Smooth muscle cell (in vitro differentiated cells): ENCODE data around the gene PLD1. TPM values are rescaled to one million over a fixed set of nuclear protein-coding genes. Genes with fewer than 3 reads are reported as not detected.
A peak's percentile ranks its signal among the peaks of the same experiment; 100 is the strongest.

ENCODE experiments used
- DNase-seq: peaks from one replicate; lab custom pipeline; 2025; ENCODE audit not compliant: unreplicated experiment; lab: John Stamatoyannopoulos, UW
- H2AFZ ChIP-seq: fragments of 200-600 bp; sonication (generic); 2 replicates; pipeline ENCODE4 v1.6.0; 2016; ENCODE audit warnings: antibody characterized with exemption, low read depth, mild to moderate bottlenecking
- H3F3A ChIP-seq: fragments of 200-600 bp; sonication (generic); 2 replicates; pipeline ENCODE4 v1.6.0; 2017; ENCODE audit warnings: antibody characterized with exemption, low read depth
- H3K27ac ChIP-seq: fragments of 200-600 bp; sonication (generic); 2 replicates; pipeline ENCODE4 v1.5.1; 2016; ENCODE audit warnings: low read depth, mild to moderate bottlenecking
- H3K27me3 ChIP-seq: fragments of 200-600 bp; sonication (generic); 2 replicates; pipeline ENCODE4 v1.6.1; 2016; ENCODE audit warnings: low read depth, mild to moderate bottlenecking
- H3K36me3 ChIP-seq: fragments of 200-600 bp; sonication (generic); 2 replicates; pipeline ENCODE4 v1.5.1; 2016; ENCODE audit warnings: low read depth
- H3K4me1 ChIP-seq: fragments of 200-600 bp; sonication (generic); 2 replicates; pipeline ENCODE4 v1.5.1; 2016; ENCODE audit warnings: low read depth
- H3K4me2 ChIP-seq: fragments of 200-600 bp; sonication (generic); 2 replicates; pipeline ENCODE4 v1.6.0; 2016; ENCODE audit warnings: mild to moderate bottlenecking
- H3K4me3 ChIP-seq: fragments of 200-600 bp; sonication (generic); 2 replicates; pipeline ENCODE4 v1.5.1; 2016; ENCODE audit warnings: mild to moderate bottlenecking
- H3K79me2 ChIP-seq: fragments of 200-600 bp; sonication (generic); 2 replicates; pipeline ENCODE4 v1.6.0; 2016; ENCODE audit warnings: low read depth, mild to moderate bottlenecking
- H3K9ac ChIP-seq: fragments of 200-600 bp; sonication (generic); 2 replicates; pipeline ENCODE4 v1.6.0; 2016; ENCODE audit warnings: low read depth
- H3K9me3 ChIP-seq: fragments of 200-600 bp; sonication (generic); replicated peaks from 2 replicates; pipeline ENCODE4 v1.5.1; 2016; ENCODE audit warnings: low read depth
- H4K20me1 ChIP-seq: fragments of 200-600 bp; sonication (generic); 2 replicates; pipeline ENCODE4 v1.6.0; 2016; ENCODE audit warnings: low read depth
- CTCF ChIP-seq: fragments of 200-600 bp; sonication (generic); IDR thresholded peaks from 2 replicates; pipeline ENCODE4 v1.5.1; 2017; ENCODE audit warnings: borderline replicate concordance, mild to moderate bottlenecking, antibody characterized with exemption; ENCODE audit not compliant: insufficient read depth, poor library complexity, severe bottlenecking
- WGBS: methylation state at CpG from one replicate; pipeline ENCODE4 v1.1.7; 2016; ENCODE audit warnings: low lambda C conversion rate; 5-methylcytosine and 5-hydroxymethylcytosine counted together
- polyA plus RNA-seq: library from polyadenylated mRNA; unstranded; fragments of >200 nt; fragmentation: Nextera tagmentation; extraction: Ambion mirVana; gene quantifications from 2 replicates; pipeline ENCODE4 v1.2.1, GENCODE V29; 2016
- total RNA-seq: library from RNA; depleted of rRNA; stranded (reverse); fragments of >200 nt; gene quantifications from 2 replicates; pipeline ENCODE4 v1.2.3, GENCODE V29; 2014

Gene PLD1
- total and polyA plus RNA-seq, 2 experiments from 2014 or later, result 15.2 to 36.1 TPM

GRCh38 chr3:171822431-171823106 lies 12.3 kb upstream of the PLD1 start:
- Histone ChIP-seq H3F3A (peaks cover 21% of the 10 kb centered on the region), H3K4me1 (peaks cover 8% of the 10 kb centered on the region), H3K4me3 (no peak overlapping the region), H3K4me2 (no peak overlapping the region), H3K27ac (peak overlapping the region; percentile 53), H3K79me2 (no peaks in the 10 kb centered on the region), H3K27me3 (no peaks in the 10 kb centered on the region), H3K36me3 (no peaks in the 10 kb centered on the region), H4K20me1 (no peaks in the 10 kb centered on the region), H3K9me3 (no peaks in the 10 kb centered on the region), H3K9ac (no peak overlapping the region), H2AFZ (no peak overlapping the region)
- 21% methylated on average over 4 of the region's 4 CpGs for WGBS
- no peak for TF ChIP-seq CTCF
- no peak for DNase-seq

- no peak overlapping the region for H3K4me2 ChIP-seq
- no peaks in the 10 kb centered on the region for H3K79me2 ChIP-seq
- no peaks in the 10 kb centered on the region for H3K36me3 ChIP-seq
- H3K4me3 ChIP-seq, result no peak overlapping the region
- no peak for TF ChIP-seq CTCF
- no peaks in the 10 kb centered on the region for H3K27me3 ChIP-seq
- H3K27ac ChIP-seq, result peak overlapping the region; percentile 53
- no peaks in the 10 kb centered on the region for H3K9me3 ChIP-seq
- peaks cover 8% of the 10 kb centered on the region for H3K4me1 ChIP-seq
- no peaks in the 10 kb centered on the region for H4K20me1 ChIP-seq
- 25% methylated on average over 2 of the region's 2 CpGs for WGBS
- DNase-seq, result no peak
- H3K9ac ChIP-seq, result no peak overlapping the region
- H2AFZ ChIP-seq, result no peak overlapping the region
- peaks cover 21% of the 10 kb centered on the region for H3F3A ChIP-seq
Observed at GRCh38 chr3:171821778-171822358, 11.6 kb upstream of the PLD1 start.

- peak overlapping the region; percentile 53 for H3K27ac ChIP-seq
- peaks cover 27% of the 10 kb centered on the region for H3F3A ChIP-seq
- no peaks in the 10 kb centered on the region for H3K27me3 ChIP-seq
- DNase-seq, result no peak
- no peak overlapping the region for H3K4me3 ChIP-seq
- H3K36me3 ChIP-seq, result no peaks in the 10 kb centered on the region
- peak overlapping the region; percentile 3 for H3K4me2 ChIP-seq
- no peak for TF ChIP-seq CTCF
- 69% methylated on average over 3 of the region's 3 CpGs for WGBS
- H3K9ac ChIP-seq, result no peak overlapping the region
- no peaks in the 10 kb centered on the region for H3K79me2 ChIP-seq
- no peaks in the 10 kb centered on the region for H3K9me3 ChIP-seq
- no peaks in the 10 kb centered on the region for H4K20me1 ChIP-seq
- peaks cover 7% of the 10 kb centered on the region for H3K4me1 ChIP-seq
- H2AFZ ChIP-seq, result peak overlapping the region; percentile 26
Observed at GRCh38 chr3:171821044-171821443, 10.8 kb upstream of the PLD1 start.
